Inferior parietal cortex (tissue), 1 donor: Measurements from ENCODE around the gene EIF5.

Experiments used
- DNase-seq: peaks from one replicate; pipeline ENCODE4 v3.0.0-alpha.2; 2016; ENCODE audit errors: extremely low spot score

EIF5 gene

GRCh38 chr14:103370087-103370486, 36.0 kb downstream of the EIF5 start:
- no peak for DNase-seq

GRCh38 chr14:103372017-103372416, 38.0 kb downstream of the EIF5 start:
- no peak for DNase-seq

GRCh38 chr14:103372552-103373304, 38.7 kb downstream of the EIF5 start:
- DNase-seq = no peak

GRCh38 chr14:103374121-103374520, 40.1 kb downstream of the EIF5 start:
- DNase-seq = no peak

- DNase-seq = no peak
Measured at GRCh38 chr14:103377522-103378037, 43.5 kb downstream of the EIF5 start.

GRCh38 chr14:103378038-103378854, 44.2 kb downstream of the EIF5 start:
- DNase-seq = no peak

GRCh38 chr14:103380719-103381377, 46.8 kb downstream of the EIF5 start:
- no peak for DNase-seq

- no peak for DNase-seq
Measured at GRCh38 chr14:103382376-103382775, 48.3 kb downstream of the EIF5 start.

GRCh38 chr14:103384450-103385151, 50.6 kb downstream of the EIF5 start:
- no peak for DNase-seq

- peak; percentile 96 for DNase-seq
Measured at GRCh38 chr14:103385152-103385928, 51.3 kb downstream of the EIF5 start, which contains the start of gene MARK3. Gene MARK3, plus strand, starts transcription at chr14:103385415. Its CDS starts 615 bp downstream, at chr14:103386030.

- DNase-seq = no peak
Measured at GRCh38 chr14:103385929-103386712, 52.1 kb downstream of the EIF5 start.

GRCh38 chr14:103386713-103387329, 52.8 kb downstream of the EIF5 start:
- DNase-seq = no peak

GRCh38 chr14:103388664-103389063, 54.6 kb downstream of the EIF5 start:
- DNase-seq = no peak

GRCh38 chr14:103390605-103391004, 56.6 kb downstream of the EIF5 start:
- DNase-seq = no peak

GRCh38 chr14:103391048-103391447, 57.0 kb downstream of the EIF5 start:
- no peak for DNase-seq

- no peak for DNase-seq
Measured at GRCh38 chr14:103392106-103392505, 58.1 kb downstream of the EIF5 start.

- no peak for DNase-seq
Measured at GRCh38 chr14:103392572-103392971, 58.5 kb downstream of the EIF5 start.

- DNase-seq = no peak
Measured at GRCh38 chr14:103393070-103393469, 59.0 kb downstream of the EIF5 start.
